AG04450 (cell line): Measurements from ENCODE around the gene MKLN1. TPM values are rescaled to one million over a fixed set of nuclear protein-coding genes. Genes with fewer than 3 reads are reported as not detected.

Experiments used
- CTCF ChIA-PET: fragments of 300-600, 350-600 bp; formaldehyde crosslinking; extraction: SDS; loops from one replicate; lab custom pipeline; 2022; ENCODE audit warnings: antibody characterized with exemption, inconsistent platforms; lab: Charles Lee
- POLR2A ChIA-PET: fragments of 350-600 bp; formaldehyde crosslinking; extraction: SDS; loops from one replicate; lab custom pipeline; 2021; ENCODE audit warnings: antibody characterized with exemption, inconsistent platforms; lab: Yijun Ruan, JAX
- DNase-seq: peaks from one replicate; pipeline ENCODE4 v3.0.0-alpha.2; 2011; ENCODE audit warnings: low read depth, low spot score
- H3K27ac ChIP-seq: one replicate; pipeline ENCODE4 v1.5.1; 2012; ENCODE audit warnings: low read depth, low read length, control low read depth
- H3K27me3 ChIP-seq: one replicate; pipeline ENCODE4 v1.6.0; 2012; ENCODE audit warnings: low read length; ENCODE audit not compliant: control insufficient read depth, insufficient read depth
- H3K4me3 ChIP-seq: 2 replicates; pipeline ENCODE4 v1.5.1; 2011; ENCODE audit warnings: mild to moderate bottlenecking, low read depth, low read length, control low read depth
- H3K9me3 ChIP-seq: 2 replicates; pipeline ENCODE4 v1.5.1; 2012; ENCODE audit warnings: low read length; ENCODE audit not compliant: control insufficient read depth, insufficient read depth
- CTCF ChIP-seq: IDR thresholded peaks from 2 replicates; pipeline ENCODE4 v1.5.1; 2011; ENCODE audit warnings: low read depth, low read length, control low read depth, inconsistent platforms
- polyA plus RNA-seq: library from polyadenylated mRNA; depleted of rRNA; stranded (reverse); fragments of >200 nt; gene quantifications from 2 replicates; pipeline ENCODE4 v1.2.3, GENCODE V29; 2011

MKLN1 gene
- polyA plus RNA-seq, 1 experiment = 56.8 TPM

GRCh38 chr7:131529617-131530016 lies 201.9 kb downstream of the MKLN1 start:
- POLR2A ChIA-PET = no interaction called here
- no peak overlapping the region for H3K27ac ChIP-seq
- no peak for DNase-seq
- no peak for TF ChIP-seq CTCF
- CTCF ChIA-PET = no interaction called here
- no peak overlapping the region for H3K4me3 ChIP-seq
- H3K27me3 ChIP-seq = peaks cover 3% of the 10 kb centered on the region
- no peaks in the 10 kb centered on the region for H3K9me3 ChIP-seq

- no peak overlapping the region for H3K4me3 ChIP-seq
- POLR2A ChIA-PET = no interaction called here
- CTCF ChIA-PET = no interaction called here
- no peak for TF ChIP-seq CTCF
- no peaks in the 10 kb centered on the region for H3K9me3 ChIP-seq
- no peak for DNase-seq
- H3K27me3 ChIP-seq = peaks cover 3% of the 10 kb centered on the region
- H3K27ac ChIP-seq = no peak overlapping the region
Observed at GRCh38 chr7:131530137-131530536, 202.5 kb downstream of the MKLN1 start.

- no peak for TF ChIP-seq CTCF
Observed at GRCh38 chr7:131532570-131533091, 205.0 kb downstream of the MKLN1 start.

GRCh38 chr7:131533151-131533559 lies 205.5 kb downstream of the MKLN1 start:
- H3K27ac ChIP-seq = no peak overlapping the region
- DNase-seq = no peak
- POLR2A ChIA-PET = no interaction called here
- H3K9me3 ChIP-seq = no peaks in the 10 kb centered on the region
- peaks cover 3% of the 10 kb centered on the region for H3K27me3 ChIP-seq
- no peak overlapping the region for H3K4me3 ChIP-seq
- CTCF ChIA-PET = interaction anchor here (3.3 kb wide), 1 partner anchor 20 kb away, joined by 18 read pairs; no protein-coding TSS in a partner anchor
- no peak for TF ChIP-seq CTCF

More at GRCh38 chr7:131532570-131533091, 205.0 kb downstream of the MKLN1 start:
- POLR2A ChIA-PET = no interaction called here
- no peak overlapping the region for H3K27ac ChIP-seq
- no peaks in the 10 kb centered on the region for H3K9me3 ChIP-seq
- CTCF ChIA-PET = interaction anchor here (3.3 kb wide), 1 partner anchor 20 kb away, joined by 18 read pairs; no protein-coding TSS in a partner anchor
- no peak overlapping the region for H3K4me3 ChIP-seq
- H3K27me3 ChIP-seq = peaks cover 3% of the 10 kb centered on the region
- no peak for DNase-seq
